Uterus (tissue), 2 donors: ENCODE measurements around the gene ADCY10.

ENCODE experiments used
- POLR2A ChIP-seq, 2 donors: fragments of 450-650 bp; IDR thresholded peaks; one replicate each; pipeline ENCODE4 v1.6.1; 2016; ENCODE audit warnings: antibody characterized with exemption in 2 of 2, mild to moderate bottlenecking in 1 of 2, moderate library complexity in 1 of 2
- TF ChIP-seq, protein P1 (sequence below), 4 experiments: fragments of 200-600 bp in 2 of 4; fragments of 450-650 bp in 2 of 4; sonication (generic) in 2 of 4; IDR thresholded peaks; one replicate each; pipeline ENCODE4 v1.5.1; 2016 to 2019; ENCODE audit warnings: antibody characterized with exemption in 4 of 4, mild to moderate bottlenecking in 2 of 4, moderate library complexity in 1 of 4

DNA sequence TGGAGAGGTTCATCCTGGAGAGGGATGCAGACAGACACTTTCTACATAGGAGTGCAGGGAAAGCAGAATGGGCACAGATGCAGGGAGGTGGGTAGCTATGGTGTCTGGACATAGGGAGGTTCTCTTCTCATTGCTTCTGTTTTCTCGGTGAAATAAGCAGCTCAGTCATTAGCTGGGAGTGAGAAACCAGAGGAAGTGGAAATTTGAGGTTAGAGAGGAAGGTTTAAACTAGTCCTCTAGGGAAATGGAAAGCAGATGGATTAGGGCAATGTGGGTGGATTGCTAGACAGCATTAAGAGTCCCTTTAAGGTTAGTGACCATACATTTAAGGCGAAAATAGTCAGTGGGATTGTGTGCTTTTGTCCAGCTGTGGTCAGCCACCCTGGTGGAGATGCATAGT, 152.5 kb downstream of the ADCY10 start:
- TF ChIP-seq, protein P1, sequence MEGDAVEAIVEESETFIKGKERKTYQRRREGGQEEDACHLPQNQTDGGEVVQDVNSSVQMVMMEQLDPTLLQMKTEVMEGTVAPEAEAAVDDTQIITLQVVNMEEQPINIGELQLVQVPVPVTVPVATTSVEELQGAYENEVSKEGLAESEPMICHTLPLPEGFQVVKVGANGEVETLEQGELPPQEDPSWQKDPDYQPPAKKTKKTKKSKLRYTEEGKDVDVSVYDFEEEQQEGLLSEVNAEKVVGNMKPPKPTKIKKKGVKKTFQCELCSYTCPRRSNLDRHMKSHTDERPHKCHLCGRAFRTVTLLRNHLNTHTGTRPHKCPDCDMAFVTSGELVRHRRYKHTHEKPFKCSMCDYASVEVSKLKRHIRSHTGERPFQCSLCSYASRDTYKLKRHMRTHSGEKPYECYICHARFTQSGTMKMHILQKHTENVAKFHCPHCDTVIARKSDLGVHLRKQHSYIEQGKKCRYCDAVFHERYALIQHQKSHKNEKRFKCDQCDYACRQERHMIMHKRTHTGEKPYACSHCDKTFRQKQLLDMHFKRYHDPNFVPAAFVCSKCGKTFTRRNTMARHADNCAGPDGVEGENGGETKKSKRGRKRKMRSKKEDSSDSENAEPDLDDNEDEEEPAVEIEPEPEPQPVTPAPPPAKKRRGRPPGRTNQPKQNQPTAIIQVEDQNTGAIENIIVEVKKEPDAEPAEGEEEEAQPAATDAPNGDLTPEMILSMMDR (IDR thresholded peaks at IDR 0.05), result no peak
- no peak for TF ChIP-seq POLR2A (IDR thresholded peaks at IDR 0.05)
